ENCODE measurements around the gene TET1. TPM values are rescaled to one million over a fixed set of nuclear protein-coding genes. Genes with fewer than 3 reads are reported as not detected.
"Not testable (repeated sequence)": the region's sequence is repeated elsewhere in the genome, so short reads cannot be mapped to it uniquely, and the experiment has no call there.

TET1 gene
- total and polyA plus RNA-seq, 4 donors: 0.06 to 2.1 (median 0.75) TPM

DNA sequence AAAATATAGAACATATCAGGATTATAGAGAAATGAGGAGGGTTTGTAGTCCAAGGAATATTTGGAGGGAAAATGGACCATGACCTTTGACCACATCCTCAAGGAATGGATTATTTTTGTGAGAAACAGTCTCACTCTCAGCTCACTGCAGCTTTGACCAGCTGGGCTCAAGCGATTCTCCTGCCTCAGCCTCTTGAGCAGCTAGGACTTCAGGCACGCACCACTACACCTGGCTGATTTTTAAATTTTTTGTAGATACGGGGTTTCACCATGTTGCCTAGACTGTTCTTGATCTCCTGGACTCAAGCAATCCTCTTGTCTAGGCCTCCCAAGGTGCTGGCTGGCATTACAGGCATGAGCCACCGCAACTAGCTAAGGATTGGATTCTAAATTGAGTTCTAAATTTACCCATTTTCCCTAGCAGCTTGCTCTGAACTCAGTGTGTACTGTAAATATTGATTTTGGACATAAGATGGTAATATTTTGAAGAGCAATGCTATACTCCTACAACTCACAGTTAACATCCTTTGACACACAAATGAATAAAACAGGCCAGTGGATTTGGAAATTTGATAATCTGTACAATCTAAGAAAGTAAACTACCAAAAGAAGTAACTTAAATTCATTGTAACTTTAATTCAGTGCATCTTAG is 73.8 kb downstream of the TET1 start:
- Histone ChIP-seq H3K27ac (ENCODE audit: low read depth in 1 of 2, low read length in 2 of 2) (no peak overlapping the region), H3K4me1 (ENCODE audit: control insufficient read depth in 4 of 4, insufficient read depth in 4 of 4, low read length in 3 of 4) (peaks cover 0 to 9% (median 0%) of the 10 kb centered on the region in 4 donors), H3K9ac (ENCODE audit: low read depth in 1 of 2, low read length in 2 of 2) (no peak overlapping the region), H3K9me3 (ENCODE audit: control insufficient read depth in 4 of 4, low read length in 3 of 4) (no peaks in the 10 kb centered on the region), H3K4me3 (ENCODE audit: low read depth in 1 of 3, low read length in 3 of 3) (no peak overlapping the region), H3K36me3 (ENCODE audit: control insufficient read depth in 4 of 4, insufficient read depth in 3 of 4, low read depth in 1 of 4, low read length in 3 of 4) (no peaks in the 10 kb centered on the region), H3K27me3 (ENCODE audit: control insufficient read depth in 4 of 4, insufficient read depth in 4 of 4, low read length in 3 of 4) (no peaks in the 10 kb centered on the region)
- no peak for TF ChIP-seq JUND (IDR thresholded peaks at IDR 0.05)
- TF ChIP-seq HNF4A (conservative IDR thresholded peaks at IDR 0.05): peak in 1 of 2 donors; percentile 6
- DNase-seq (ENCODE audit: low spot score): no peak
- 82% methylated on average over 4 of the region's 4 CpGs for WGBS

DNA sequence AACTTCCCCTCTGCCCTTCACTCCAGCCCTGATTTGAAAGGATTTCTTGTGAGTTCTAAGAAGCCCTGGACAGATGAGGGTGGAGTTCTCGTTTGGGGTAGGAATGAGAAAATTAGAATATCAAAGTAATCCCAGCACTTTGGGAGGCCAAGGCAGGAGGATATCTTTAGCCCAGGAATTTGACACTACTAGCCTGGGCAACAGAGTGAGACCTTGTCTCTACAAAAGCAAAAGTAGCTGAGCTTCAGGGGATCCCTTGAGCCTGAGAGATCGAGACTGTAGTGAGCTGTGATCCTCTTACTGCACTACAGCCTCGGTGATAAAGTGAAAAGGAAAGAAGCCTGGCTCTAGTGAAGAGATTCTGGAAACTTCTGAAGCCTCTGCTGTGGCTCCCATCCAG is 76.2 kb downstream of the TET1 start:
- WGBS: 91% methylated on average over 3 of the region's 3 CpGs
- Histone ChIP-seq H3K4me1 (ENCODE audit: control insufficient read depth in 4 of 4, insufficient read depth in 4 of 4, low read length in 3 of 4) (peaks cover 0 to 9% (median 0%) of the 10 kb centered on the region in 4 donors), H3K9ac (ENCODE audit: low read depth in 1 of 2, low read length in 2 of 2) (no peak overlapping the region), H3K27me3 (ENCODE audit: control insufficient read depth in 4 of 4, insufficient read depth in 4 of 4, low read length in 3 of 4) (no peaks in the 10 kb centered on the region), H3K36me3 (ENCODE audit: control insufficient read depth in 4 of 4, insufficient read depth in 3 of 4, low read depth in 1 of 4, low read length in 3 of 4) (no peaks in the 10 kb centered on the region), H3K4me3 (ENCODE audit: low read depth in 1 of 3, low read length in 3 of 3) (no peak overlapping the region), H3K27ac (ENCODE audit: low read depth in 1 of 2, low read length in 2 of 2) (no peak overlapping the region), H3K9me3 (ENCODE audit: control insufficient read depth in 4 of 4, low read length in 3 of 4) (no peaks in the 10 kb centered on the region)
- TF ChIP-seq CTCF (IDR thresholded peaks at IDR 0.05; ENCODE audit: low read depth, low read length, missing input control) (no peak), SP1 (IDR thresholded peaks at IDR 0.05) (no peak), YY1 (IDR thresholded peaks at IDR 0.05) (no peak), FOXA1 (IDR thresholded peaks at IDR 0.05) (no peak), EGR1 (IDR thresholded peaks at IDR 0.05; ENCODE audit: low read depth in 2 of 2) (no peak), TAF1 (conservative IDR thresholded peaks at IDR 0.05) (no peak), MAX (IDR thresholded peaks at IDR 0.05) (no peak), JUND (IDR thresholded peaks at IDR 0.05) (no peak), NR2F2 (IDR thresholded peaks at IDR 0.05) (no peak), FOXA2 (IDR thresholded peaks at IDR 0.05) (no peak), HNF4G (IDR thresholded peaks at IDR 0.05) (no peak), HNF4A (conservative IDR thresholded peaks at IDR 0.05) (no peak)
- TF ChIP-seq, protein P1, sequence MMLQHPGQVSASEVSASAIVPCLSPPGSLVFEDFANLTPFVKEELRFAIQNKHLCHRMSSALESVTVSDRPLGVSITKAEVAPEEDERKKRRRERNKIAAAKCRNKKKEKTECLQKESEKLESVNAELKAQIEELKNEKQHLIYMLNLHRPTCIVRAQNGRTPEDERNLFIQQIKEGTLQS (IDR thresholded peaks at IDR 0.05): no peak
- TF ChIP-seq, protein P2, sequence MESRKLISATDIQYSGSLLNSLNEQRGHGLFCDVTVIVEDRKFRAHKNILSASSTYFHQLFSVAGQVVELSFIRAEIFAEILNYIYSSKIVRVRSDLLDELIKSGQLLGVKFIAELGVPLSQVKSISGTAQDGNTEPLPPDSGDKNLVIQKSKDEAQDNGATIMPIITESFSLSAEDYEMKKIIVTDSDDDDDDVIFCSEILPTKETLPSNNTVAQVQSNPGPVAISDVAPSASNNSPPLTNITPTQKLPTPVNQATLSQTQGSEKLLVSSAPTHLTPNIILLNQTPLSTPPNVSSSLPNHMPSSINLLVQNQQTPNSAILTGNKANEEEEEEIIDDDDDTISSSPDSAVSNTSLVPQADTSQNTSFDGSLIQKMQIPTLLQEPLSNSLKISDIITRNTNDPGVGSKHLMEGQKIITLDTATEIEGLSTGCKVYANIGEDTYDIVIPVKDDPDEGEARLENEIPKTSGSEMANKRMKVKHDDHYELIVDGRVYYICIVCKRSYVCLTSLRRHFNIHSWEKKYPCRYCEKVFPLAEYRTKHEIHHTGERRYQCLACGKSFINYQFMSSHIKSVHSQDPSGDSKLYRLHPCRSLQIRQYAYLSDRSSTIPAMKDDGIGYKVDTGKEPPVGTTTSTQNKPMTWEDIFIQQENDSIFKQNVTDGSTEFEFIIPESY (IDR thresholded peaks at IDR 0.05): no peak
- DNase-seq (ENCODE audit: low spot score): no peak

DNA sequence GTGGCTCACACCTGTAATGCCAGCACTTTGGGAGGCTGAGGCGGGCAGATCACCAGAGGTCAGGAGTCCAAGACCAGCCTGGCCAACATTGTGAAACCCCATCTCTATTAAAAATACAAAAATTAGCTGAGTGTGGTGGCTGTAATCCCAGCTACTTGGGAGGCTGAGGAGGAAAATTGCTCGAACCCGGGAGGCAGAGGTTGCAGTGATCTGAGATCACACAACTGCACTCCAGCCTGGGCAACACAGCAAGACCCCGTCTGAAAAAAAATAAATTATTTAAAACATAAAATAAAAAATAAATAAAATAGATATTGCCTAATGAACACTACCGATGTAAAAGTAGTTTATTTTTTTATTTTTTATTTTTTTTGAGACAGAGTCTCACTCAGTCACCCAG is 83.4 kb downstream of the TET1 start:
- WGBS: 90% methylated on average over 5 of the region's 5 CpGs
- H3K36me3 ChIP-seq (ENCODE audit: control insufficient read depth in 4 of 4, insufficient read depth in 3 of 4, low read depth in 1 of 4, low read length in 3 of 4); H3K27me3 ChIP-seq (ENCODE audit: control insufficient read depth in 4 of 4, insufficient read depth in 4 of 4, low read length in 3 of 4); H3K9ac ChIP-seq (ENCODE audit: low read depth in 1 of 2, low read length in 2 of 2); DNase-seq (ENCODE audit: low spot score); H3K27ac ChIP-seq (ENCODE audit: low read depth in 1 of 2, low read length in 2 of 2); H3K4me3 ChIP-seq (ENCODE audit: low read depth in 1 of 3, low read length in 3 of 3); H3K4me1 ChIP-seq (ENCODE audit: control insufficient read depth in 4 of 4, insufficient read depth in 4 of 4, low read length in 3 of 4); H3K9me3 ChIP-seq (ENCODE audit: control insufficient read depth in 4 of 4, low read length in 3 of 4): not testable (repeated sequence)
